Breast epithelium (tissue), 3 donors: ENCODE results near the gene BAAT.

ENCODE experiments used
- CTCF ChIP-seq, 3 donors: fragments of 450-650 bp; IDR thresholded peaks; one replicate each; pipeline ENCODE4 v1.5.1; 2016 to 2017; ENCODE audit warnings: antibody characterized with exemption in 3 of 3, mild to moderate bottlenecking in 3 of 3, moderate library complexity in 3 of 3
- POLR2A ChIP-seq: fragments of 450-650 bp; IDR thresholded peaks from one replicate; pipeline ENCODE4 v1.6.1; 2016; ENCODE audit warnings: antibody characterized with exemption, mild to moderate bottlenecking, moderate library complexity

GRCh38 chr9:101380295-101380694 is 4.5 kb downstream of the BAAT start:
- TF ChIP-seq CTCF (IDR thresholded peaks at IDR 0.05) = no peak
- no peak for TF ChIP-seq POLR2A
